ENCODE results near the gene FBRS. TPM values are rescaled to one million over a fixed set of nuclear protein-coding genes. Genes with fewer than 3 reads are reported as not detected.
A peak's percentile ranks its signal among the peaks of the same experiment; 100 is the strongest.

Gene FBRS
- total and polyA plus RNA-seq, 11 donors = 16.3 to 38.3 (median 31.9) TPM

GRCh38 chr16:30665830-30666190, 7.6 kb downstream of the FBRS start:
- H3K4me1 ChIP-seq = peaks cover 0 to 31% (median 23%) of the 10 kb centered on the region in 12 donors
- ATAC-seq = no peak
- DNase-seq = no peak
- H3K4me3 ChIP-seq = no peak overlapping the region
- intact Hi-C loops (cut with DNase I) = loop anchor here in 1 of 10 donors (2.0 kb wide), 1 partner anchor 27 kb away; no protein-coding TSS in a partner anchor
- no peaks in the 10 kb centered on the region for H3K9me3 ChIP-seq
- no peaks in the 10 kb centered on the region for H3K27me3 ChIP-seq
- H3K27ac ChIP-seq = no peak overlapping the region
- H3K36me3 ChIP-seq = peaks cover 0 to 100% (median 98%) of the 10 kb centered on the region in 9 donors
- WGBS, 4 donors = 57 to 64% (median 62%) methylated on average over 4 of the region's 4 CpGs
- TF ChIP-seq CTCF (IDR thresholded peaks at IDR 0.05) (no peak), POLR2A (IDR thresholded peaks at IDR 0.05) (no peak)

GRCh38 chr16:30666681-30667080, 8.4 kb downstream of the FBRS start:
- Histone ChIP-seq H3K4me3 (no peak overlapping the region), H3K4me1 (peaks cover 0 to 22% (median 14%) of the 10 kb centered on the region in 12 donors), H3K27me3 (no peaks in the 10 kb centered on the region), H3K9me3 (no peaks in the 10 kb centered on the region), H3K27ac (no peak overlapping the region), H3K36me3 (peaks cover 0 to 95% (median 92%) of the 10 kb centered on the region in 9 donors)
- intact Hi-C loops (cut with DNase I) = no loop called here
- WGBS, 4 donors = 68 to 82% (median 76%) methylated on average over 7 of the region's 7 CpGs
- DNase-seq (no peak), ATAC-seq (no peak)
- TF ChIP-seq POLR2A (IDR thresholded peaks at IDR 0.05) (no peak), CTCF (IDR thresholded peaks at IDR 0.05) (no peak)

- Histone ChIP-seq H3K36me3 (peaks cover 0 to 88% (median 85%) of the 10 kb centered on the region in 9 donors), H3K27me3 (no peaks in the 10 kb centered on the region), H3K4me3 (no peak overlapping the region), H3K27ac (no peak overlapping the region), H3K9me3 (no peaks in the 10 kb centered on the region), H3K4me1 (peaks cover 0 to 14% (median 8%) of the 10 kb centered on the region in 12 donors)
- intact Hi-C loops (cut with DNase I) = no loop called here
- TF ChIP-seq POLR2A (IDR thresholded peaks at IDR 0.05) (no peak), CTCF (IDR thresholded peaks at IDR 0.05) (no peak)
- DNase-seq (peak in 1 of 5 donors; percentile 43), ATAC-seq (no peak)
- 87 to 92% (median 91%) methylated on average over 9 to 11 of the region's 11 CpGs for WGBS, 4 donors
Measured at GRCh38 chr16:30667361-30667905, 9.2 kb downstream of the FBRS start.

GRCh38 chr16:30668393-30668792, 10.2 kb downstream of the FBRS start:
- DNase-seq = no peak
- H3K27me3 ChIP-seq = no peaks in the 10 kb centered on the region
- no peak overlapping the region for H3K27ac ChIP-seq
- intact Hi-C loops (cut with DNase I) = no loop called here
- H3K36me3 ChIP-seq = peaks cover 0 to 78% (median 75%) of the 10 kb centered on the region in 9 donors
- no peak for ATAC-seq
- 85 to 92% (median 89%) methylated on average over 5 to 12 of the region's 12 CpGs for WGBS, 4 donors
- no peaks in the 10 kb centered on the region for H3K9me3 ChIP-seq
- peaks cover 0 to 5% (median 2%) of the 10 kb centered on the region in 12 donors for H3K4me1 ChIP-seq
- H3K4me3 ChIP-seq = no peak overlapping the region
- TF ChIP-seq CTCF (IDR thresholded peaks at IDR 0.05) (no peak), POLR2A (IDR thresholded peaks at IDR 0.05) (no peak)
